WTC11 (cell line): ENCODE results near the gene SPTLC2. TPM values are rescaled to one million over a fixed set of nuclear protein-coding genes. Genes with fewer than 3 reads are reported as not detected.

Experiments
- ATAC-seq: fragments of 200-7000 bp; cut with Tn5 transposase; 2 replicates; pipeline ENCODE4 v1.10.0; 2021; ENCODE audit warnings: mild to moderate bottlenecking, moderate library complexity
- CTCF ChIA-PET: fragments of 300-600 bp; sonication (Branson Sonifier 250); formaldehyde crosslinking; loops from one replicate; lab custom pipeline; 2021; ENCODE audit warnings: antibody characterized with exemption; lab: Charles Lee
- POLR2A ChIA-PET: fragments of 350-600 bp; sonication (Branson Sonifier 250); formaldehyde crosslinking; loops from one replicate; lab custom pipeline; 2021; ENCODE audit warnings: antibody characterized with exemption; lab: Charles Lee
- DNase-seq: peaks from one replicate; pipeline ENCODE4 v3.0.0; 2021; ENCODE audit warnings: low spot score
- H3K27ac Mint-ChIP-seq: 2 replicates; pipeline ENCODE4 v1.8.0; 2021; ENCODE audit warnings: mixed read lengths
- H3K27me3 Mint-ChIP-seq: 2 replicates; pipeline ENCODE4 v1.8.0; 2021; ENCODE audit warnings: low read depth, mild to moderate bottlenecking, moderate library complexity, mixed read lengths
- H3K36me3 Mint-ChIP-seq: 2 replicates; pipeline ENCODE4 v1.8.0; 2021; ENCODE audit warnings: mixed read lengths
- H3K4me1 Mint-ChIP-seq: 2 replicates; pipeline ENCODE4 v1.8.0; 2022; ENCODE audit warnings: mixed read lengths
- H3K4me3 Mint-ChIP-seq: 2 replicates; pipeline ENCODE4 v1.8.0; 2021; ENCODE audit warnings: mild to moderate bottlenecking, moderate library complexity, mixed read lengths
- H3K9me3 Mint-ChIP-seq: 2 replicates; pipeline ENCODE4 v1.8.0; 2021; ENCODE audit warnings: mixed read lengths
- ELF4 ChIP-seq: sonication (generic); formaldehyde crosslinking; IDR thresholded peaks from 2 replicates; pipeline ENCODE4 v1.8.1; 2022; ENCODE audit warnings: low read depth, mild to moderate bottlenecking, moderate library complexity, missing genetic modification reagents
- ETV6 ChIP-seq: sonication (generic); formaldehyde crosslinking; IDR thresholded peaks from 2 replicates; pipeline ENCODE4 v1.8.1; 2022; ENCODE audit warnings: mild to moderate bottlenecking, missing genetic modification reagents
- FOXJ3 ChIP-seq: sonication (generic); formaldehyde crosslinking; IDR thresholded peaks from 2 replicates; pipeline ENCODE4 v1.9.0; 2021; ENCODE audit warnings: missing genetic modification reagents, mild to moderate bottlenecking, borderline replicate concordance
- HMGA2 ChIP-seq: fragments of 250-450 bp; sonication (Bioruptor Pico); IDR thresholded peaks from 2 replicates; pipeline ENCODE4 v1.4.0; 2021; ENCODE audit warnings: mild to moderate bottlenecking, moderate library complexity
- NFYB ChIP-seq: sonication (generic); formaldehyde crosslinking; conservative IDR thresholded peaks from 2 replicates; pipeline ENCODE4 v1.8.0; 2022; ENCODE audit warnings: low read depth, missing genetic modification reagents
- RORB ChIP-seq: fragments of 250-450 bp; sonication (Bioruptor Pico); IDR thresholded peaks from 2 replicates; pipeline ENCODE4 v1.9.0; 2021; ENCODE audit warnings: mild to moderate bottlenecking
- SMAD3 ChIP-seq: sonication (generic); formaldehyde crosslinking; IDR thresholded peaks from 2 replicates; pipeline ENCODE4 v1.8.0; 2022; ENCODE audit warnings: missing genetic modification reagents, mild to moderate bottlenecking, borderline replicate concordance
- SMAD4 ChIP-seq: sonication (generic); formaldehyde crosslinking; IDR thresholded peaks from 2 replicates; pipeline ENCODE4 v1.8.0; 2022; ENCODE audit warnings: mild to moderate bottlenecking, missing genetic modification reagents
- ZNF671 ChIP-seq: fragments of 250-450 bp; sonication (Bioruptor Pico); IDR thresholded peaks from 2 replicates; pipeline ENCODE4 v1.8.0; 2021; ENCODE audit warnings: mild to moderate bottlenecking
- total RNA-seq: library from RNA; stranded (reverse); gene quantifications from 3 replicates; pipeline ENCODE4 v1.2.3, GENCODE V29; 2021
- TF ChIP-seq, protein P1 (sequence below): sonication (generic); formaldehyde crosslinking; IDR thresholded peaks from 2 replicates; pipeline ENCODE4 v1.8.1; 2023; ENCODE audit warnings: mild to moderate bottlenecking, missing genetic modification reagents, moderate library complexity
- TF ChIP-seq, protein P2 (sequence below): sonication (generic); formaldehyde crosslinking; IDR thresholded peaks from 2 replicates; pipeline ENCODE4 v1.8.0; 2022; ENCODE audit warnings: mild to moderate bottlenecking, missing genetic modification reagents
- TF ChIP-seq, protein P3 (sequence below): sonication (generic); formaldehyde crosslinking; IDR thresholded peaks from 2 replicates; pipeline ENCODE4 v1.8.0; 2023; ENCODE audit warnings: mild to moderate bottlenecking, missing genetic modification reagents
- TF ChIP-seq, protein P4 (sequence below): sonication (generic); formaldehyde crosslinking; IDR thresholded peaks from 2 replicates; pipeline ENCODE4 v1.8.1; 2023; ENCODE audit warnings: mild to moderate bottlenecking, missing genetic modification reagents, moderate library complexity
- TF ChIP-seq, protein P5 (sequence below): sonication (generic); formaldehyde crosslinking; IDR thresholded peaks from 2 replicates; pipeline ENCODE4 v1.8.0; 2022; ENCODE audit warnings: mild to moderate bottlenecking, missing genetic modification reagents
- TF ChIP-seq, protein P6 (sequence below): sonication (generic); formaldehyde crosslinking; IDR thresholded peaks from 2 replicates; pipeline ENCODE4 v1.8.0; 2023; ENCODE audit warnings: missing genetic modification reagents, mild to moderate bottlenecking, borderline replicate concordance
- TF ChIP-seq, protein P7 (sequence below): sonication (generic); formaldehyde crosslinking; IDR thresholded peaks from 2 replicates; pipeline ENCODE4 v1.8.1; 2023; ENCODE audit warnings: mild to moderate bottlenecking, missing genetic modification reagents, borderline replicate concordance

SPTLC2 gene
- total RNA-seq, 1 experiment from 2014 or later = 40.1 TPM

DNA sequence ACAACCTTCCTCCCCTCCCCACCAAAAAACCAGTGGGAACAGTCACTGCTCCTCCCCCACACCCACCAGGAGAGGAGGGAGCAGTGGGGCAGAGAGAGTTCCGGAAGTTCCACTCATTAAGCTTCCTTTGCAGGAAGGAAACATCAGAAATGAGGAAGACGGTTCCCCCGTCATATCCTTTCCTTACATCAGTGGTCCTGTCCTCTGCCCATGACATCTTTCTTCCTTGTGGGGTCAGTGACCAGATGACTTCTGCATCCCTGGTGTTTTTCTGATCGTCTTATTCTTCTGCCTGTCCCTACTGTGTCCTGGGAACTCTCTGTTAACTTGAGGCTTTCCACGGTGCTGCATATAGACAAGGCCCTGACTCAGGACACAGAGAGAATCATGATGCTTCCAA lies 40.8 kb upstream of the SPTLC2 start (continued):
- TF ChIP-seq, protein P1, sequence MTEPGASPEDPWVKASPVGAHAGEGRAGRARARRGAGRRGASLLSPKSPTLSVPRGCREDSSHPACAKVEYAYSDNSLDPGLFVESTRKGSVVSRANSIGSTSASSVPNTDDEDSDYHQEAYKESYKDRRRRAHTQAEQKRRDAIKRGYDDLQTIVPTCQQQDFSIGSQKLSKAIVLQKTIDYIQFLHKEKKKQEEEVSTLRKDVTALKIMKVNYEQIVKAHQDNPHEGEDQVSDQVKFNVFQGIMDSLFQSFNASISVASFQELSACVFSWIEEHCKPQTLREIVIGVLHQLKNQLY (CRISPR knock-in tag) = no peak
- TF ChIP-seq, protein P2, sequence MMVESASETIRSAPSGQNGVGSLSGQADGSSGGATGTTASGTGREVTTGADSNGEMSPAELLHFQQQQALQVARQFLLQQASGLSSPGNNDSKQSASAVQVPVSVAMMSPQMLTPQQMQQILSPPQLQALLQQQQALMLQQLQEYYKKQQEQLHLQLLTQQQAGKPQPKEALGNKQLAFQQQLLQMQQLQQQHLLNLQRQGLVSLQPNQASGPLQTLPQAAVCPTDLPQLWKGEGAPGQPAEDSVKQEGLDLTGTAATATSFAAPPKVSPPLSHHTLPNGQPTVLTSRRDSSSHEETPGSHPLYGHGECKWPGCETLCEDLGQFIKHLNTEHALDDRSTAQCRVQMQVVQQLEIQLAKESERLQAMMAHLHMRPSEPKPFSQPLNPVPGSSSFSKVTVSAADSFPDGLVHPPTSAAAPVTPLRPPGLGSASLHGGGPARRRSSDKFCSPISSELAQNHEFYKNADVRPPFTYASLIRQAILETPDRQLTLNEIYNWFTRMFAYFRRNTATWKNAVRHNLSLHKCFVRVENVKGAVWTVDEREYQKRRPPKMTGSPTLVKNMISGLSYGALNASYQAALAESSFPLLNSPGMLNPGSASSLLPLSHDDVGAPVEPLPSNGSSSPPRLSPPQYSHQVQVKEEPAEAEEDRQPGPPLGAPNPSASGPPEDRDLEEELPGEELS (CRISPR knock-in tag) = no peak
- TF ChIP-seq, all 79 proteins: peak for 0

DNA sequence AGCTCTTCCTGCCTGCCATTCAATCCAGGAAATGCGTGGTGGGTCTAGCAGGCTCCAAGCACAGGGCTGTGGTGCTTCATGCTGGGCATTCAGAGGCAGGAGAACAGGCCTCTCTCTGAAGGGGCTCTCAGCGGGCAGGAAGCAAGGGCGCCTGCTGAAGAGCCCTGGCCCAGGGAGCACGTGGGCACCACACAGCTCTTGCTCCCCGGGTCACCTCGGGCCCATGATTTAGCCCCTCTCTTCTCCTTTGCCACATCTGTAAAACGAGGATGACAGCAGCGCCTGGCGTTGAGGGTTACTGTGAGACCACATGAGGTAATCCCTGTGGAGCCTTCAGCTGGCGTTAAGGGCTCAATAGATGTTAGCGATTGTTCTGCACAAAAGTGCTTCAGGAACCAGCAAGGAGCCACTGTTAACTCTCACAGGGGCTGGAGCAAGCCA lies 37.6 kb upstream of the SPTLC2 start:
- Mint-ChIP-seq H3K36me3 (no peaks in the 10 kb centered on the region), H3K27ac (peak overlapping the region; percentile 61; the same call in 1 of the 2 replicates)
- TF ChIP-seq, protein P3, sequence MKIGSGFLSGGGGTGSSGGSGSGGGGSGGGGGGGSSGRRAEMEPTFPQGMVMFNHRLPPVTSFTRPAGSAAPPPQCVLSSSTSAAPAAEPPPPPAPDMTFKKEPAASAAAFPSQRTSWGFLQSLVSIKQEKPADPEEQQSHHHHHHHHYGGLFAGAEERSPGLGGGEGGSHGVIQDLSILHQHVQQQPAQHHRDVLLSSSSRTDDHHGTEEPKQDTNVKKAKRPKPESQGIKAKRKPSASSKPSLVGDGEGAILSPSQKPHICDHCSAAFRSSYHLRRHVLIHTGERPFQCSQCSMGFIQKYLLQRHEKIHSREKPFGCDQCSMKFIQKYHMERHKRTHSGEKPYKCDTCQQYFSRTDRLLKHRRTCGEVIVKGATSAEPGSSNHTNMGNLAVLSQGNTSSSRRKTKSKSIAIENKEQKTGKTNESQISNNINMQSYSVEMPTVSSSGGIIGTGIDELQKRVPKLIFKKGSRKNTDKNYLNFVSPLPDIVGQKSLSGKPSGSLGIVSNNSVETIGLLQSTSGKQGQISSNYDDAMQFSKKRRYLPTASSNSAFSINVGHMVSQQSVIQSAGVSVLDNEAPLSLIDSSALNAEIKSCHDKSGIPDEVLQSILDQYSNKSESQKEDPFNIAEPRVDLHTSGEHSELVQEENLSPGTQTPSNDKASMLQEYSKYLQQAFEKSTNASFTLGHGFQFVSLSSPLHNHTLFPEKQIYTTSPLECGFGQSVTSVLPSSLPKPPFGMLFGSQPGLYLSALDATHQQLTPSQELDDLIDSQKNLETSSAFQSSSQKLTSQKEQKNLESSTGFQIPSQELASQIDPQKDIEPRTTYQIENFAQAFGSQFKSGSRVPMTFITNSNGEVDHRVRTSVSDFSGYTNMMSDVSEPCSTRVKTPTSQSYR = no peak
- TF ChIP-seq, protein P4, sequence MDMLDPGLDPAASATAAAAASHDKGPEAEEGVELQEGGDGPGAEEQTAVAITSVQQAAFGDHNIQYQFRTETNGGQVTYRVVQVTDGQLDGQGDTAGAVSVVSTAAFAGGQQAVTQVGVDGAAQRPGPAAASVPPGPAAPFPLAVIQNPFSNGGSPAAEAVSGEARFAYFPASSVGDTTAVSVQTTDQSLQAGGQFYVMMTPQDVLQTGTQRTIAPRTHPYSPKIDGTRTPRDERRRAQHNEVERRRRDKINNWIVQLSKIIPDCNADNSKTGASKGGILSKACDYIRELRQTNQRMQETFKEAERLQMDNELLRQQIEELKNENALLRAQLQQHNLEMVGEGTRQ (CRISPR knock-in tag) = no peak
- TF ChIP-seq, protein P5, sequence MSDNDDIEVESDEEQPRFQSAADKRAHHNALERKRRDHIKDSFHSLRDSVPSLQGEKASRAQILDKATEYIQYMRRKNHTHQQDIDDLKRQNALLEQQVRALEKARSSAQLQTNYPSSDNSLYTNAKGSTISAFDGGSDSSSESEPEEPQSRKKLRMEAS (CRISPR knock-in tag) = no peak
- no peak for TF ChIP-seq SMAD4 (CRISPR knock-in tag)
- no peak for TF ChIP-seq NFYB
- TF ChIP-seq FOXJ3 (CRISPR knock-in tag) = no peak
- no peak for TF ChIP-seq SMAD3 (CRISPR knock-in tag)
- TF ChIP-seq ETV6 (CRISPR knock-in tag) = no peak
- TF ChIP-seq ELF4 (CRISPR knock-in tag) = no peak
- TF ChIP-seq RORB (CRISPR knock-in tag) = no peak
- TF ChIP-seq, protein P6, sequence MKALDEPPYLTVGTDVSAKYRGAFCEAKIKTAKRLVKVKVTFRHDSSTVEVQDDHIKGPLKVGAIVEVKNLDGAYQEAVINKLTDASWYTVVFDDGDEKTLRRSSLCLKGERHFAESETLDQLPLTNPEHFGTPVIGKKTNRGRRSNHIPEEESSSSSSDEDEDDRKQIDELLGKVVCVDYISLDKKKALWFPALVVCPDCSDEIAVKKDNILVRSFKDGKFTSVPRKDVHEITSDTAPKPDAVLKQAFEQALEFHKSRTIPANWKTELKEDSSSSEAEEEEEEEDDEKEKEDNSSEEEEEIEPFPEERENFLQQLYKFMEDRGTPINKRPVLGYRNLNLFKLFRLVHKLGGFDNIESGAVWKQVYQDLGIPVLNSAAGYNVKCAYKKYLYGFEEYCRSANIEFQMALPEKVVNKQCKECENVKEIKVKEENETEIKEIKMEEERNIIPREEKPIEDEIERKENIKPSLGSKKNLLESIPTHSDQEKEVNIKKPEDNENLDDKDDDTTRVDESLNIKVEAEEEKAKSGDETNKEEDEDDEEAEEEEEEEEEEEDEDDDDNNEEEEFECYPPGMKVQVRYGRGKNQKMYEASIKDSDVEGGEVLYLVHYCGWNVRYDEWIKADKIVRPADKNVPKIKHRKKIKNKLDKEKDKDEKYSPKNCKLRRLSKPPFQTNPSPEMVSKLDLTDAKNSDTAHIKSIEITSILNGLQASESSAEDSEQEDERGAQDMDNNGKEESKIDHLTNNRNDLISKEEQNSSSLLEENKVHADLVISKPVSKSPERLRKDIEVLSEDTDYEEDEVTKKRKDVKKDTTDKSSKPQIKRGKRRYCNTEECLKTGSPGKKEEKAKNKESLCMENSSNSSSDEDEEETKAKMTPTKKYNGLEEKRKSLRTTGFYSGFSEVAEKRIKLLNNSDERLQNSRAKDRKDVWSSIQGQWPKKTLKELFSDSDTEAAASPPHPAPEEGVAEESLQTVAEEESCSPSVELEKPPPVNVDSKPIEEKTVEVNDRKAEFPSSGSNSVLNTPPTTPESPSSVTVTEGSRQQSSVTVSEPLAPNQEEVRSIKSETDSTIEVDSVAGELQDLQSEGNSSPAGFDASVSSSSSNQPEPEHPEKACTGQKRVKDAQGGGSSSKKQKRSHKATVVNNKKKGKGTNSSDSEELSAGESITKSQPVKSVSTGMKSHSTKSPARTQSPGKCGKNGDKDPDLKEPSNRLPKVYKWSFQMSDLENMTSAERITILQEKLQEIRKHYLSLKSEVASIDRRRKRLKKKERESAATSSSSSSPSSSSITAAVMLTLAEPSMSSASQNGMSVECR = no peak
- TF ChIP-seq ZNF671 (CRISPR knock-in tag) = no peak
- TF ChIP-seq HMGA2 (CRISPR knock-in tag) = no peak
- TF ChIP-seq, protein P7, sequence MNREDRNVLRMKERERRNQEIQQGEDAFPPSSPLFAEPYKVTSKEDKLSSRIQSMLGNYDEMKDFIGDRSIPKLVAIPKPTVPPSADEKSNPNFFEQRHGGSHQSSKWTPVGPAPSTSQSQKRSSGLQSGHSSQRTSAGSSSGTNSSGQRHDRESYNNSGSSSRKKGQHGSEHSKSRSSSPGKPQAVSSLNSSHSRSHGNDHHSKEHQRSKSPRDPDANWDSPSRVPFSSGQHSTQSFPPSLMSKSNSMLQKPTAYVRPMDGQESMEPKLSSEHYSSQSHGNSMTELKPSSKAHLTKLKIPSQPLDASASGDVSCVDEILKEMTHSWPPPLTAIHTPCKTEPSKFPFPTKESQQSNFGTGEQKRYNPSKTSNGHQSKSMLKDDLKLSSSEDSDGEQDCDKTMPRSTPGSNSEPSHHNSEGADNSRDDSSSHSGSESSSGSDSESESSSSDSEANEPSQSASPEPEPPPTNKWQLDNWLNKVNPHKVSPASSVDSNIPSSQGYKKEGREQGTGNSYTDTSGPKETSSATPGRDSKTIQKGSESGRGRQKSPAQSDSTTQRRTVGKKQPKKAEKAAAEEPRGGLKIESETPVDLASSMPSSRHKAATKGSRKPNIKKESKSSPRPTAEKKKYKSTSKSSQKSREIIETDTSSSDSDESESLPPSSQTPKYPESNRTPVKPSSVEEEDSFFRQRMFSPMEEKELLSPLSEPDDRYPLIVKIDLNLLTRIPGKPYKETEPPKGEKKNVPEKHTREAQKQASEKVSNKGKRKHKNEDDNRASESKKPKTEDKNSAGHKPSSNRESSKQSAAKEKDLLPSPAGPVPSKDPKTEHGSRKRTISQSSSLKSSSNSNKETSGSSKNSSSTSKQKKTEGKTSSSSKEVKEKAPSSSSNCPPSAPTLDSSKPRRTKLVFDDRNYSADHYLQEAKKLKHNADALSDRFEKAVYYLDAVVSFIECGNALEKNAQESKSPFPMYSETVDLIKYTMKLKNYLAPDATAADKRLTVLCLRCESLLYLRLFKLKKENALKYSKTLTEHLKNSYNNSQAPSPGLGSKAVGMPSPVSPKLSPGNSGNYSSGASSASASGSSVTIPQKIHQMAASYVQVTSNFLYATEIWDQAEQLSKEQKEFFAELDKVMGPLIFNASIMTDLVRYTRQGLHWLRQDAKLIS (CRISPR knock-in tag) = no peak
- TF ChIP-seq, all 79 proteins: peak for 0
- Mint-ChIP-seq H3K9me3 (no peaks in the 10 kb centered on the region), H3K4me1 (peaks cover 25% of the 10 kb centered on the region), H3K4me3 (no peak overlapping the region), H3K27me3 (peaks cover 7% of the 10 kb centered on the region)
- CTCF ChIA-PET = interaction anchor here (0.6 to 2.1 kb wide), 5 partner anchors 10 to 903 kb away, joined by 3 to 6 read pairs (median 4); partner anchors contain the start of gene SPTLC2
- peak; percentile 19 for ATAC-seq
- POLR2A ChIA-PET = no interaction called here
- DNase-seq = no peak
